ENCODE results near the gene MCC.

Gene MCC

GRCh38 chr5:113152380-113152740, 335.9 kb downstream of the MCC start:
- DNase-seq = no peak

- DNase-seq = no peak
Measured at GRCh38 chr5:113151641-113152379, 336.4 kb downstream of the MCC start.

GRCh38 chr5:113150821-113151220, 337.4 kb downstream of the MCC start:
- no peak for DNase-seq

GRCh38 chr5:113150221-113150620, 338.0 kb downstream of the MCC start:
- no peak for DNase-seq

- DNase-seq = no peak
Measured at GRCh38 chr5:113147537-113147936, 340.7 kb downstream of the MCC start.

GRCh38 chr5:113147101-113147508, 341.1 kb downstream of the MCC start:
- DNase-seq = no peak

GRCh38 chr5:113145757-113146387, 342.4 kb downstream of the MCC start:
- no peak for DNase-seq

GRCh38 chr5:113142186-113142585, 346.1 kb downstream of the MCC start:
- DNase-seq = peak in 1 of 56 donors; percentile 2

- peak in 13 of 56 donors; percentile 1 to 45 (median 22) for DNase-seq
Measured at GRCh38 chr5:113140837-113141671, 347.2 kb downstream of the MCC start.

- no peak for DNase-seq
Measured at GRCh38 chr5:113133211-113133975, 354.9 kb downstream of the MCC start.

GRCh38 chr5:113132564-113132963, 355.7 kb downstream of the MCC start:
- no peak for DNase-seq

- DNase-seq = no peak
Measured at GRCh38 chr5:113128641-113129330, 359.5 kb downstream of the MCC start.

- no peak for DNase-seq
Measured at GRCh38 chr5:113128082-113128481, 360.2 kb downstream of the MCC start.

GRCh38 chr5:113127021-113127420, 361.2 kb downstream of the MCC start:
- DNase-seq = no peak

- DNase-seq = no peak
Measured at GRCh38 chr5:113125371-113125770, 362.9 kb downstream of the MCC start.

GRCh38 chr5:113124914-113125313, 363.3 kb downstream of the MCC start:
- no peak for DNase-seq

GRCh38 chr5:113124265-113124664, 364.0 kb downstream of the MCC start:
- DNase-seq = no peak

- DNase-seq = no peak
Measured at GRCh38 chr5:113123618-113124017, 364.6 kb downstream of the MCC start.

GRCh38 chr5:113122053-113122452, 366.2 kb downstream of the MCC start:
- no peak for DNase-seq

- peak in 9 of 56 donors; percentile 6 to 26 (median 15) for DNase-seq
Measured at GRCh38 chr5:113119246-113119924, 368.9 kb downstream of the MCC start.
